ENCODE data around the gene KLHL6.
"Not testable (repeated sequence)": the region's sequence is repeated elsewhere in the genome, so short reads cannot be mapped to it uniquely, and the experiment has no call there.

The KLHL6 gene

DNA sequence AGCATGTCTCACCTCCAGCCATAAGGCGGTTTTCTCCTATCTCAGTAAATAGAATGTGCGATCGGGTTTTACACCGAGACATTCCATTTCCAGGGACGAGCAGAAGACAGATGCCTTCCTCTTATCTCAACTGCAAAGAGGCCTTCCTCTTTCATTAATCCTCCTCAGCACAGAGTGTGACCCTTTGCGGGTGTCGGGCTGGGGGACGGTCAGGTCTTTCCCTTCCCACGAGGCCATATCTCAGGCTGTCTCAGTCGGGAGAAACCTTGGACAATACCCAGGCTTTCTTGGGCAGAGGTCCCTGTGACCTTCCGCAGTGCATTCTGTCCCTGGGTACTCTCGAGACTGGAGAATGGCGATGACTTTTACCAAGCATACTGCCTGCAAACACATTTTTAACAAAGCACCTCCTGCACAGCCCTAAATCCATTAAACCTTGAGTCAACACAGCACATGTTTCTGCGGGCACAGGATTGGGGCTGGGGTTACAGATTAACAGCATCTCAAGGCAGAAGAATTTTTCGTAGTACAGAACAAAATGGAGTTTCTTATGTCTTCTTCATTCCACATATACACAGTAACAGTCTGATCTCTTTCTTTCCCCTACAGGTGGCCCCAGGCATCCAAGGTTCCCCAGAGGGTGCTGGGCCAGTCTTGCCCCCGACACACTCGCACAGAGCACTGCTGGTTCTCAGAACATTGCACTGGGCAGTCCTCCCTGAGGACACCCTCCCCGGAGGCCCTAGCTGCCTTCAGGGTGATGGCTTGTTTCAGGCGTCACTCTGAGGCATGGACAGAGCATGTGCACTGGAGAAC is 34.6 kb downstream of the KLHL6 start:
- not testable (repeated sequence) for H3K27me3 Mint-ChIP-seq; ATAC-seq (replicated peaks; ENCODE audit: extremely low read depth, poor library complexity, severe bottlenecking); H3K27ac Mint-ChIP-seq (ENCODE audit: low read depth); H3K9me3 Mint-ChIP-seq; H3K4me3 Mint-ChIP-seq; DNase-seq (ENCODE audit: low spot score in 2 of 2)
- H3K36me3 Mint-ChIP-seq (ENCODE audit: insufficient read depth) = peaks cover 13% of the 10 kb centered on the region
- peaks cover 38% of the 10 kb centered on the region for H3K4me1 Mint-ChIP-seq

- not testable (repeated sequence) for ATAC-seq (replicated peaks; ENCODE audit: extremely low read depth, poor library complexity, severe bottlenecking); DNase-seq (ENCODE audit: low spot score in 2 of 2); H3K27ac Mint-ChIP-seq (ENCODE audit: low read depth); H3K4me3 Mint-ChIP-seq; H3K9me3 Mint-ChIP-seq; H3K27me3 Mint-ChIP-seq; H3K36me3 Mint-ChIP-seq (ENCODE audit: insufficient read depth)
- H3K4me1 Mint-ChIP-seq = peaks cover 43% of the 10 kb centered on the region
These were observed 35.2 kb downstream of the KLHL6 start for GRCh38 chr3:183520295-183520694.

DNA sequence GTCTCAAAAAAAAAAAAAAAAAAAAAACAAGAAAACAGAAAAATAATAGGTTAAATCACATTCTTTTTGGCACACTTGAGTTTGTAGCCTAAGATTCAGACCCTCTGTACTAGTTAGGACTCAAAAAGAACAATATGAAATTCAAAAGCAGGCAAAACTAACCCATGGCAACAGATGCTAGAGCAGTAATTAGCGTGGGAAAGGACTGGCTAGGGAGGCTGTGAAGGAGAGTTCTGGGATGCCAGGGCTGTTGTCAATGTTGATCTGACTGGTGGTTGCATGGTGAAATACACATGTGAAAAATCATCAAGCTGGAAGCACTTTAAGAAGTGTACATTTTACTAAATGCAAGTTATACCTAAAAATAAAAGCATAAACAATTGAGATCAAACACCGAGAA is 35.6 kb downstream of the KLHL6 start:
- Mint-ChIP-seq H3K9me3 (no peaks in the 10 kb centered on the region), H3K4me3 (no peak overlapping the region), H3K27ac (ENCODE audit: low read depth) (no peak overlapping the region), H3K36me3 (ENCODE audit: insufficient read depth) (peaks cover 8% of the 10 kb centered on the region), H3K27me3 (no peaks in the 10 kb centered on the region), H3K4me1 (peaks cover 43% of the 10 kb centered on the region)
- ATAC-seq (replicated peaks; ENCODE audit: extremely low read depth, poor library complexity, severe bottlenecking) (no peak), DNase-seq (ENCODE audit: low spot score in 2 of 2) (no peak)

GRCh38 chr3:183518491-183519251 is 36.8 kb downstream of the KLHL6 start:
- H3K4me3 Mint-ChIP-seq = no peak overlapping the region
- no peak for ATAC-seq (replicated peaks; ENCODE audit: extremely low read depth, poor library complexity, severe bottlenecking)
- H3K27ac Mint-ChIP-seq (ENCODE audit: low read depth) = peak overlapping the region; percentile 4
- peaks cover 6% of the 10 kb centered on the region for H3K36me3 Mint-ChIP-seq (ENCODE audit: insufficient read depth)
- no peaks in the 10 kb centered on the region for H3K27me3 Mint-ChIP-seq
- no peak for DNase-seq (ENCODE audit: low spot score in 2 of 2)
- peaks cover 49% of the 10 kb centered on the region for H3K4me1 Mint-ChIP-seq
- H3K9me3 Mint-ChIP-seq = no peaks in the 10 kb centered on the region

GRCh38 chr3:183517607-183518006 is 37.9 kb downstream of the KLHL6 start:
- Mint-ChIP-seq H3K9me3 (no peaks in the 10 kb centered on the region), H3K27me3 (no peaks in the 10 kb centered on the region), H3K4me3 (peak overlapping the region; percentile 4), H3K4me1 (peaks cover 49% of the 10 kb centered on the region), H3K36me3 (ENCODE audit: insufficient read depth) (peaks cover 6% of the 10 kb centered on the region), H3K27ac (ENCODE audit: low read depth) (peak overlapping the region; percentile 63)
- no peak for ATAC-seq (replicated peaks; ENCODE audit: extremely low read depth, poor library complexity, severe bottlenecking)
- DNase-seq (ENCODE audit: low spot score in 2 of 2) = no peak

DNA sequence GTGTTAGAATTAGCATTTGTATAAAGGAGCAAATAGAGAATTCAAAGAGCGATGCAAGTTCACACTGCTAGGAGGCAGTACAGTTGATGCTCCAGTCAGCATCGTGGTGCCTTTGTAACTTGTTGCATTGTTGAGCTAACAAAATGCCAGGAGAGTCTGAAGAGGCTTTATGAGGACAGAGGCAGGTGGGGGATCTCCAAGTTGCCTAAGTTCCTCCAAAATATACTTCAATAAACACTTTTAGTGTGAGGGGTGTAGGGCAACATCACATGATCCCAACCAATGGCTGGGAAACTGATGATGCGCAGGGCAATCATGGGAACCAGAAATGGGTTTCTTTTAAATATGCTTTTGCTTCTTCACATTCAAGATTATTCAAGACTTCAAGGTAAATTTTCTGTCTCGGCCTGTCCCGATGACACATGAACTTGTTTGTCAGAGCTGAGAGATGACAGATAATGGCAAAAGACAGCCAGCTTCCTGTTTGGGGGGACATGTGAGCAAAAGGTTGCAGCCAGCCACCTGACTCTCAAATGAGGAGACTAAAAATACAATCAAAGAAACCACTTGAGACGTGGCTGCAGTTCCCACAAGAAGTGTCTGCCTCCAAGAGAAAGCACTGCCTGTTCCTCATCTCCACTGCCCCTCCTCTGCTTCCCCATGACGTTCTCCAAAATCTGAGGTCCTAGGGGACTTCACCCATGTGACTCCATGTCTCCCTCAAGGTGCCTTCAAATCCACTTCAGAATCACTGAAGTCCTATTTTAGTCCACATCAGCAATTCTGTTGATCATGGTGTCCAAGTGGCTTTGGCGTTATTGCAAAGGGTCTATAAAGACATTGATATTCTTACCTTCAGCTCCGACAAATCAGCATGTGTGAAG is 39.3 kb downstream of the KLHL6 start:
- ATAC-seq (replicated peaks; ENCODE audit: extremely low read depth, poor library complexity, severe bottlenecking) (peak; percentile 78), DNase-seq (ENCODE audit: low spot score in 2 of 2) (peak; percentile 22 to 55)
- H3K27me3 Mint-ChIP-seq = no peaks in the 10 kb centered on the region
- H3K36me3 Mint-ChIP-seq (ENCODE audit: insufficient read depth) = peaks cover 5% of the 10 kb centered on the region
- peak overlapping the region; percentile 18 for H3K4me3 Mint-ChIP-seq
- peaks cover 49% of the 10 kb centered on the region for H3K4me1 Mint-ChIP-seq
- no peaks in the 10 kb centered on the region for H3K9me3 Mint-ChIP-seq
- peak overlapping the region; percentile 63 for H3K27ac Mint-ChIP-seq (ENCODE audit: low read depth)

DNA sequence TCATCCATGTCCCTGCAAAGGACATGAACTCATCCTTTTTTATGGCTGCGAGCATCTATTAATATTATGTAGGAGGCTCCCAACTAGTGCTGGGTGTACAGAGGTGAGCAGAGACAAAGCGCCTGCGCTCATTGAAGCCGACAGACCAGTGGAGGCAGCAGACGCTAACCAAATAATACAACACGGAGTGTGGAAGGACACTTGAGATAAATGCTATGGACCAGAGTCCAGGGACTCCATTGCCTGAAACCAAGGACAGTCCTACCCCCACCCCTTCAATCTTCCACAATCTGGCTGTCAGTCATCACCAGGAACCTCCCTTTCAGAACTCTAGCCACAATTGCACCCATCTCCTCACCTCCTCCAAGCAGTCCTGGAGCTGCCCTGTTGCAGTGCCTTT is 41.5 kb downstream of the KLHL6 start:
- ATAC-seq (replicated peaks; ENCODE audit: extremely low read depth, poor library complexity, severe bottlenecking) (no peak), DNase-seq (ENCODE audit: low spot score in 2 of 2) (no peak)
- no peaks in the 10 kb centered on the region for H3K27me3 Mint-ChIP-seq
- peak overlapping the region; percentile 67 for H3K27ac Mint-ChIP-seq (ENCODE audit: low read depth)
- H3K9me3 Mint-ChIP-seq = no peaks in the 10 kb centered on the region
- peaks cover 4% of the 10 kb centered on the region for H3K36me3 Mint-ChIP-seq (ENCODE audit: insufficient read depth)
- peaks cover 38% of the 10 kb centered on the region for H3K4me1 Mint-ChIP-seq
- H3K4me3 Mint-ChIP-seq = peak overlapping the region; percentile 10

DNA sequence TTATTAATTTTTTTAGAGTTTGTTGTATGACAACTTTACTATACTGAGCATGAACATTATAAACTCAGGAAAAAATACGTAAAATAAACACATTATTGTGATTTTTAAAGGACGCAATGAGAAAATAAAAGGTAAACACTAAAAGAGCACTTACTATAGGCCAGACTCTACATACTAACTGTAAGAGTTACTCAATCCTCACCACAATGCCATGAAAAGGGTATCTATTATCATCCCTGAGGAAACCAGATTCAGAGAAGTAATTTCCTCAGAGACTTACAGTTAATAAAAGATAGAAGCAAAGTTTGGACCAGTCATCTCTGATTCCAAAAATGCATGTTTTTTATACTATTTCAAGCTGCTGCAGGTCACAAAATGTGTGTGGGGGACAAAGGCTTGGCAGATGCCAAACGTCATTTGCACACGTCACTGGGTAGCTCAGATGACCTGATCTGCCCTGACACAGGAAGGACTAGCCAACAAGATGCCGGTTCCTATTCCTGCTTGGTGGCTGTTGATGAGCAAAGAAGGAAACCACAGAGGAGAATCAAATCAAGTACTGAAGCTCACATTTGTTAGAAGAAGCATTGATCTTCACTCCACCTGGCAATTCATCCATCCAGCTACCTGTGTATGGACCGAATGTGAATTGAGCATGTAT is 42.3 kb downstream of the KLHL6 start:
- peak; percentile 30 to 47 for DNase-seq (ENCODE audit: low spot score in 2 of 2)
- Mint-ChIP-seq H3K9me3 (no peaks in the 10 kb centered on the region), H3K4me1 (peaks cover 29% of the 10 kb centered on the region), H3K27me3 (no peaks in the 10 kb centered on the region), H3K4me3 (no peak overlapping the region), H3K27ac (ENCODE audit: low read depth) (no peak overlapping the region), H3K36me3 (ENCODE audit: insufficient read depth) (peaks cover 4% of the 10 kb centered on the region)
- ATAC-seq (replicated peaks; ENCODE audit: extremely low read depth, poor library complexity, severe bottlenecking) = peak; percentile 73

DNA sequence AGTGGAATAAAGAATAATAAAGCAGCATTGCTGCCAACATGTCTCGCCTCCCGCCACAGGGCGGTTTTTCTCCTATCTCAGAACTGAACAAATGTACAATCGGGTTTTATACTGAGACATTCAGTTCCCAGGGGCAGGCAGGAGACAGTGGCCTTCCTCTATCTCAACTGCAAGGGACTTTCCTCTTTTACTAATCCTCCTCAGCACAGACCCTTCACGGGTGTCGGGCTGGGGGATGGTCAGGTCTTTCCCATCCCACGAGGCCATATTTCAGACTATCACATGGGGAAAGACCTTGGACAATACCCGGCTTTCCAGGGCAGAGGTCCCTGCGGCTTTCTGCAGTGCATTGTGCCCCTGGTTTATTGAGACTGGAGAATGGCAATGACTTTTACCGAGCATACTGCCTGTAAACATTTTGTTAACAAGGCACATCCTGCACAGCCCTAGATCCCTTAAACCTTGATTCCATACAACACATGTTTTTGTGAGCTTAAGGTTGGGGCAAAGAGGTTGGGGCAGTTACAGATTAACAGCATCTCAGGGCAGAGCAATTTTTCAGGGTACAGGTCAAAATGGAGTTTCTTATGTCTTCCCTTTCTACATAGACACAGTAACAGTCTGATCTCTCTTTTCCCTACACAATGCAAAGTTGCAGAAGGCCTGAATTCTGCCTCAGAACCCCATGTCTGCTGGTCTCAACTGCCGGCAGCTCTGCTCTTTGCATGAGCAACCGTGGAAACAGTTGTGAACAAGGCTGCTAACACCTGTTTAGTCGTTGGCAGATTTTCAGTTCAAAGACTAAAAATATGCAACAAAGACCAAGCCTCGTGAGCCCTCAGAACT is 44.0 kb downstream of the KLHL6 start:
- DNase-seq (ENCODE audit: low spot score in 2 of 2); H3K36me3 Mint-ChIP-seq (ENCODE audit: insufficient read depth); H3K4me3 Mint-ChIP-seq; H3K27ac Mint-ChIP-seq (ENCODE audit: low read depth); ATAC-seq (replicated peaks; ENCODE audit: extremely low read depth, poor library complexity, severe bottlenecking); H3K27me3 Mint-ChIP-seq; H3K9me3 Mint-ChIP-seq: not testable (repeated sequence)
- peaks cover 17% of the 10 kb centered on the region for H3K4me1 Mint-ChIP-seq

DNA sequence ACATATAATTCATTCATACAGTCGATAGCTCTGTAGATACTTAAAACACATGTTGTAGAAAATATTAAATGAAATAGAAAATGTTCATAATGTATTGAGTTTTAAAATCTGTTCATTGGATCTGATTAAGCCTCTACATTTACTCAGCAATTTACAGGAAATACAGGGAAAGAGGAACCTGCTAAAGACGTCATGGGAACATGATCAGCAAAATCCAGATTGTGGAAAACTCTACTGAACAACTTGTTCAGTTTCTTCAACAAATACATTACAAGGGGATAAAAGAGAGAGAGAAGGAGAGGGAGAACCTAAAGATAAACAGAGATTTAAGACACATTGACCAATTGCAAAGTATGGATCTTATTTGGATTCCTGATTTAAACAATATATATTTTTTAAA is 46.7 kb downstream of the KLHL6 start:
- Mint-ChIP-seq H3K4me1 (no peaks in the 10 kb centered on the region), H3K4me3 (no peak overlapping the region), H3K36me3 (ENCODE audit: insufficient read depth) (peaks cover 5% of the 10 kb centered on the region), H3K27ac (ENCODE audit: low read depth) (no peak overlapping the region), H3K27me3 (no peaks in the 10 kb centered on the region), H3K9me3 (no peaks in the 10 kb centered on the region)
- no peak for ATAC-seq (replicated peaks; ENCODE audit: extremely low read depth, poor library complexity, severe bottlenecking)
- DNase-seq (ENCODE audit: low spot score in 2 of 2) = no peak

DNA sequence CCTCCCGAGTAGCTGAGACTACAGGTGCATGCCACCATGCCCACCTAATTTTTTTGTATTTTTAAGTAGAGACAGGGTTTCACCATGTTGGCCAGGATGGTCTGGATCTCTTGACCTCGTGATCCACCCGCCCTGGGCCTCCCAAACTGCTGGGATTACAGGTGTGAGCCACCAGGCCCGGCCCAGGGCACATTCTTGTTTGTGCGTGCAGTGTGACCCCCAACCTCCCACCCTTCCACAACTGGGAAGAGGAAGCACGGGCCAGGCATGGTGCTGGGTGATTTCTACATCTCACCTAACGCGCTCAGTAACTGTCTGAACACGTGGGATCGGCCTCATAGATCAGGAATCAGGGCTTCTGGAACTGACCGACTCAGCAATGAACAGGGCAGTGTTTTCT is 48.0 kb downstream of the KLHL6 start:
- H3K9me3 Mint-ChIP-seq = no peaks in the 10 kb centered on the region
- no peak overlapping the region for H3K27ac Mint-ChIP-seq (ENCODE audit: low read depth)
- ATAC-seq (replicated peaks; ENCODE audit: extremely low read depth, poor library complexity, severe bottlenecking) (no peak), DNase-seq (ENCODE audit: low spot score in 2 of 2) (no peak)
- H3K4me1 Mint-ChIP-seq = no peaks in the 10 kb centered on the region
- H3K36me3 Mint-ChIP-seq (ENCODE audit: insufficient read depth) = peaks cover 9% of the 10 kb centered on the region
- no peak overlapping the region for H3K4me3 Mint-ChIP-seq
- no peaks in the 10 kb centered on the region for H3K27me3 Mint-ChIP-seq
